GM12865 (cell line): ENCODE measurements around the gene MEGF11.

ENCODE experiments used
- DNase-seq: peaks from one replicate; pipeline ENCODE4 v3.0.0; 2010; ENCODE audit warnings: low read depth
- H3K4me3 ChIP-seq: 2 replicates; pipeline ENCODE4 v1.5.1; 2011; ENCODE audit warnings: mild to moderate bottlenecking, low read depth, low read length, control low read depth
- CTCF ChIP-seq: IDR thresholded peaks from 2 replicates; pipeline ENCODE4 v1.5.1; 2011; ENCODE audit warnings: low read length, control low read depth, low read depth, inconsistent platforms; ENCODE audit not compliant: insufficient read depth; ENCODE audit errors: missing control alignments

MEGF11 gene

GRCh38 chr15:66288093-66288492, 34.5 kb upstream of the MEGF11 start:
- no peak for TF ChIP-seq CTCF
- DNase-seq = no peak
- H3K4me3 ChIP-seq = no peak overlapping the region

DNA sequence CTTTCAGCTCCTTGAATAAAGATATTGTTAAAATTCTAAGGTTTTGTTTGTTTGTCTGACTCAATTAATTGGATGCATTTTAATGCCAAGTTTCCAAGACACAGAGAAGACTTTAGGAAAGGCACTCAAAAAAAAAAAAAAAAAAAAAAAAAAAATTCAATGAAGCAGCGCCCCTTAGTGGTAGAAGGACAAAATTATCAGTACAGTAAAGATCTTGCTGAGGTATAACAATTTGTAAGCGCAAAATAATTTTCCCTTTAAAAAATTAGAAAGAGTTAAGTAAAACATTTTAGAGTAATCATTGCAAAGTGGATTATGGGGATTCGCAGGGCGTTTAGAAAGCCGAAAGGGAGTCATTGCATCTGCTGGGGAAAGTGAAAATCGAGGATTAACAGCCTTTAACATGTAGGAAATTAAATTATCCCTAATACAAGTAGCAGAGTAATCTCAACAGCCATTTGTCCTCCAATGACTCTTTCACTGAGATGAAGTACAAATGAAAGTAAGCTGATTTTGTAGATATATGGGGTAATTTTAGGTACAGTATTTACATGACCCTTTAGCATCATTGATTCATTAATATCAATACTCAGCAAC, 34.0 kb upstream of the MEGF11 start:
- H3K4me3 ChIP-seq = no peak overlapping the region
- peak; percentile 31 for DNase-seq
- TF ChIP-seq CTCF = peak; percentile 57

DNA sequence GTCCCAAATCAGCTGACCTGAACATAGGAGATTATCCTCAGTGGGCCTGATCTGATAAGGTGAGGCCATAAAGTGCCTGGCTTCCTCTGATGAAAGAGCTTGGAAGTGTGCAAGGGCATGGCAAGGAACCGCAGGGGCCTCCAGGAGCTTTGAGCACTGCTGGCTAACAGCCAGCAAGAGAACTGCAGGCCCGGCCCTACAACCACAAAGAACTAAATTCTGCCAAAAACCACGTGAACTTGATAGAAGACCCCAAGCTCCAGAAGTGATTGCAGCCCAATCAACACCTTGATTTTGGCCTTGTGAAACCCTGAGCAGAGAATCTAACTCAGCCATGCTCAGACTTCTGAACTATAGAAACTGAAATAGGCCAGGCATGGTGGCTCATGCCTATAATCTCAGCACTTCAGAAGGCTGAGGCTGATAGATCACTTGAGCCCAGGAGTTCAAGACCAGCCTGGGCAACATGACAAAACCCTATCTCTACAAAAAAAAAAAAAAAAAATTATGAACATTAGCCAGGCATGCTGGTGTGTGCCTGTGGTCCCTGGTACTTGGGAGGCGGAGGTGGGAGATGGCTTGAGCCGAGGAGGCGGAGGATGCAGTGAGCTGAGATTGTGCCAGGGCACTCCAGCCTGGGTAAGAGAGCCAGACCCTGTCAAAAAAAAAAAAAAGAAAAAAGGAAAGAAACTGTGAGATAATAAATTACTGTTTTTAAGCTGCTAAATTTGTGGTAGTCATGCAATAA, 32.2 kb upstream of the MEGF11 start:
- H3K4me3 ChIP-seq = no peak overlapping the region
- TF ChIP-seq CTCF = no peak
- no peak for DNase-seq

- H3K4me3 ChIP-seq = no peak overlapping the region
- no peak for DNase-seq
- TF ChIP-seq CTCF = no peak
These were observed 30.7 kb upstream of the MEGF11 start for GRCh38 chr15:66284271-66284670.

DNA sequence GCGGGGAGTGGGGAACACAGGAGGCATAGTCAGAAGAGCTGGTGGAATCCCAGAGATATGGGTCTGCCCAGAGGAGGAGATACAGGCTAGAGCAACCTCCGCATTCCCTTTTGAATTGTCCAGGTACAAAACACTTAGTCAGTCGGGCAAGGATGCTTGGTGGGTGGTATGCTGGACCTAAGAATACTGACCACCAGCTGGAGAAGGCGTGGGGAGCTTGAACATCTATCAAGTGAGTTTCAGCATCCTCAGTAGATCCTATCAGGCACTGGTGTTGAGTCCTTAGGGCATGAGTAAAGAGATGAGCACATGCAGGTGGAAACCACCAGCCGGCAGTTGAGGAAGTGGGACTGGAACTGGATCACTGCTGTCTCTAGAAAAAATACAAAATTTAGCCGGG, 25.1 kb upstream of the MEGF11 start:
- H3K4me3 ChIP-seq = no peak overlapping the region
- DNase-seq = no peak
- no peak for TF ChIP-seq CTCF

DNA sequence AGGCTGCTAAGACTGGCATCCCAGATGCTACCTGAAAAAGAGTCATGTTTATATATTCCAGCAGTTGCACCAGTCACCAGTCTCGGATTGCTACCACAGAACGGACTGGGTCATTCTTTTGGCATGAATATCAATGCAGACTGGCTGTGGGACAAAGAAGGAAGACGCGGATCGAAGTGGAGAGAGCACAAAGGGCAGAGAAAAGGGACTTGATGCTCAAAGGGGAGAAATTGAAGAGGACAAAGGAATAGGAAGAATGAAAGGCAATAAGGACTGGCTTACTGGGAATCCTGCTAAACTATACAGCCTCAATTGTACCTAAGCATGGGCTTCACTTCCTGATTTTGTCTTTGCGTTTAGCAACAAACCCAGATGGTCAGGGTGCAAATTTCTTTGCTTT, 24.5 kb upstream of the MEGF11 start:
- TF ChIP-seq CTCF = no peak
- DNase-seq = no peak
- no peak overlapping the region for H3K4me3 ChIP-seq

GRCh38 chr15:66276546-66276945, 23.0 kb upstream of the MEGF11 start:
- no peak overlapping the region for H3K4me3 ChIP-seq
- TF ChIP-seq CTCF = no peak
- DNase-seq = no peak
